DMS153 treated with DMSO at 0.1 percent for 48 hours (cell line): ENCODE measurements around the gene GIMAP6.
"Not testable (repeated sequence)": the region's sequence is repeated elsewhere in the genome, so short reads cannot be mapped to it uniquely, and the experiment has no call there.

ENCODE experiments used
- DNase-seq: peaks from one replicate; lab custom pipeline; 2025; ENCODE audit not compliant: unreplicated experiment; lab: John Stamatoyannopoulos, UW

Gene GIMAP6

DNA sequence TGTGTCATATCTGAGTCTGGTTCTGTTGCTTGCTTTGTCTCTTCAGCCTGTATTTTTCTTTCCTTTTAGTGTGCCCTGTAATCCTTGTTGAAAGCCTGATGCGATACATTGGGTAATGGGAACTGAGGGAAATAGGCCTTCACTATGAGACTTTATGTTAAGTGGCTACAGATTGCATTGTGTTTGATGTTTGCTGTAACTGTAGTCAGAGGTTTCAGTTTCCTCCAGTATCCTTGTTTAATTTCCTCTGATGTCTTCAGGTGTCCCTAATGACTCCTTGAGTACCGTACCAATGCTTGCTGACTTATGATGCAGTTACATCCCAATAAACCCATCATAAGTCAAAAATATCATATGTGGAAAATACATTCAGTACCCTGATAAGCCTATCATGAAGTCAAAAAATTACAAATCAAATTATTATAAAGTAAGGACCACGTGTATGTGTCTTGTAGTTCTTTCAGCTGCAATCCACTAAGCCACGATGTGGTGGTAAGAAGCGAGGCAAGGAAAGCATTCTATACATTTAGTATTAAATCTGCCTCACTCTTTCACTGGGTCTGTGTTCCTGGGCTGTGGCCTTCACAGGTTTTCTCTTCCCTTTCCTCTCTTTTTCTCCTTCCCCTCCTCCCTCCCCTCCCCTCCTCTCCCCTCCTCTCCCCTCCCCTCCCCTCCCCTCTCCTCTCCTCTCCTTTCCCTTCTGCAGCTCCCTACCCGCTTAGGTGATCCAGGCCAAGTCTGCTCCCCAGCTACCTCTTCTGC lies 13.3 kb upstream of the GIMAP6 start:
- no peak for DNase-seq

DNA sequence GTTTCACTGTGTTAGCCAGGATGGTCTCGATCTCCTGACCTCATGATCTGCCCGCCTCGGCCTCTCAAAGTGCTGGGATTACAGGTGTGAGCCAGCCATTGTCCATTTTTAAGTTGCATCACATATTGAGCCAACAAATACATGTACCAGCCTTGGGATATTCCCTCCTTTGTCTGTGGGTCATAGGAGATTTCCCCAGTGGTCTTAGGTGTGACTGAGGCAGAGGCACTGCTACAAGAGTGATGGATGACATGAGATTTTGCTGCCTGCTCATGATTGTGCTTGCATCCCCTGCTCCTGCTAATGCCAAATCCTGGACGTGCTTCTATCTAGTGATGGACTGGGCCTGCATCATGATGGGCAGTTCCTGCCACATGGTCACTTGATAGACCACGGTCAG lies 10.7 kb upstream of the GIMAP6 start:
- no peak for DNase-seq

DNA sequence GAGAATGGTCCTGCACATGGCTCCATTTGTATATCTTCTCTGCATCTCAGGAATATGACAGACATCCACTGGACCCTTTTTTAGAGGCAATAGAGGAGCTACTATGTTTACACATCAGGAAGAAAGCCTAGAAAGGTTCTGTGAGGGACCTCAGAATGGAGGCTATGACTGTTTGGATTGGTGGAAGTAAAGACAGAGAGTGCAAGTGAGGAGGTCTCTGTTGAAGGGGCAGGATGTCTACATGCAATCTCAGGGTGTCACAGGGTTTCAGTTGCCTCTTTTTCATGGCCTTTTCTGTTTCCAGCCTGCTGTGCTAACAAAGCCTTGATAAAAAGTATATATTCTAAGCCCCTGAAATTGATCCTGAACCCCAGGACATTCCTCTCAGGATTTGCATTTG lies 9.7 kb upstream of the GIMAP6 start:
- DNase-seq: no peak

DNA sequence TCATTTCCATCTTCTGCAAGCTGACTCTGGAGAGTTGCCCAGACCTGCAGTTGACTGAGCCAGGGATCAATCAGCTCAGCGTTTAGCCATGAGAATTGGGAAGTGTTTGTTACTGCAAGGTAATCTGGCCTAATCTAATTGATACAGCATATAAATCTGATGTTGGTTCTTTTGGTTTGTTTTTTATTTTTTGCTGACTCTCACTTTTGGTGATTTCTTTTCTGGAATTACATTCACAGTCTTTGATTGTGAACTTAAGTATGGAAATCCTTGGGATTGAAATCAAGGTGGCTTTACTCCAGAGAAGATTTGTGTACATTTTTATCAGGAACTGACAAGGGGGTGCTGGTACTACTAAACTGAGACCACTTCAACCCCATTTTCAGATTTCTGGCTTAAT lies 1.7 kb upstream of the GIMAP6 start:
- no peak for DNase-seq

DNA sequence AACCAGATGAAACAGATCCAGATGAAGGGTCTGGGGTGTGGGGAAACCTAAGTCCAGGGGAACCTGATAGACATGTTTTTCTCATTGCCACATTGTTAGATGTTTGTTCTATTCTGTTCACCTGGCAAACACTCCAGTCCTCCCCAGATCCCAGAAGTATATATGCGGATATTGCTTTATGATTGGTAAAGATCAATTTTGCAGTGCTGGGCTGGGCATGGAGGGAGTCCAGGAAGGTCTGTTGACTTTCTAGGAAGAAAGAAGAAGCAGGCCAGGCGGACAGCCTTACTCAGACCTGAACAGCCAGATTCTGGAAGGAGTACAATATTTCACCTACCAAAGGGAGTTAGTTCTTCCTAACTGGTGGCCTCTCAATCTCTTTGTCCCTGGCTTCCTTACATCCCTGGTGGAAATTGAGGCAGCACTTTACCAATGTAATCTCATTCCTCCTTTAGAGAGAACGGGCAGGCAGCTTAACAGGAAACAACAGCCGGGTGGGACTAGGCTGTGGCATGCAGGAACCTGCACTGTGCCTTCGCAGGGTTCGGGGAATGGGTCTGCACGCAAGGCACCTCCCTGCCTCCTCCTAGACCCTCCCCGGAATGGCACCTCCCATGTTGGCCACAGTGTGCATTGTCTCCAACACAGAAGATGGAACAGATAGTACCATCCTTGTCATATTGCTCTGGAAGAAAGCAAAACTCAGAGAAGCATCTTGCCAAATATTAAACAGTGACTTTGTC lies 930 bp downstream of the GIMAP6 start:
- no peak for DNase-seq

DNA sequence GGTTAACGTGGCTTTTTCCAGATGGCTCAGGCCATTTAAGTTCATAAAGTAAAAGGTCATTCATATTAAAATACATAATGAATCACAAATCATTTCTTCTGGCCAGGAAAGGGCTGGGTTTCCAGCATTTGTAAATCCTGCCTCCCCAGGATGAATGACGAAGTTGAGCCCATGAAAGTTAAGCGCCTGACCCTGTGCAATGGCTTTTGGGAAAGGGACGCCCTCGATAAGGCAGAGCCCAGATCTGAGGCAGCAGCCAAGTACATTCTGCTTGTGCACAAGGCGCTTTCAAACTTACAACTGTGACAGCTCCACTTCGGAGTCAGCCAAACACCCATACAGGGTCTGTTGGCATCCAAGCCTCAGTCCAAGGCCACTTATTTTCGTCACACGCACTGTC lies 2.8 kb downstream of the GIMAP6 start:
- DNase-seq: no peak

DNA sequence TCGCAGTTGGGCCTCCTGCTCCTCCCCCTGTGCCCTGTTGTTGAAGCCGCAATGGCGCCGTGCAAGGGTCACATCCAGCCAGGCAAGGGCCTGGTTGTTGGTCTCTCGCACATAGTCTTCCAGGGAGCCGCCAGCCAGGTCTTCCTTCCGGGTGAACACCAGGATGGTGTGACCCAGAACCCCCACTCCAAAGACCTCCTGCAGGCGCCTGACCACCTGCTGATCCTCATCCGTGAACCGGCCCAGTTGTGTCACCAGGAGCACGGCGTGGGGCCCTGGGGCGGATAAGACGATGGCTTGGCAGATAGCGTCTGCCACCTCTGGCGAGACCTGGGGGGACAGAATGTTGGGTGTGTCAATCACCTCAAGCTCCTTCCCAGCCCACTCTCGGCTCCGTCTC lies 4.2 kb downstream of the GIMAP6 start:
- DNase-seq: no peak

DNA sequence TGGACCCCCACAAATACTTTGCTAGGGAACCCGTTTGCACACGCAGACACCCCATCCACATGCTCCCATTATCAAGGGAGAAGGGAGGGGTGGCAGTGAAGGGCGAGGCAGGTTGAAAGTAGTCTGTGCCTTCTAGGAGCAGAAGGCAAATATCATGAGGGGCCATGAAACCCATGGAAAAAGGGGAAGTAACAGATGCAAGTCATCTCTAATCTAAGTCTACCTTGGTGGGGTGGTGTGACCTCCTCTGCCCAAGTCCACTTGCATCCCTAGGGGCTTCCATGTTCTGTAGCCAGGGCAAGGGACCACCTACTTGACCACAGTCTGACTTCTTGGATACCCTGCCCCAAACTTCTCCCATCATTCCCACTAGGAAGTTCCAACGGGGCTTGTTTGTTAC lies 5.5 kb downstream of the GIMAP6 start:
- DNase-seq: no peak

DNA sequence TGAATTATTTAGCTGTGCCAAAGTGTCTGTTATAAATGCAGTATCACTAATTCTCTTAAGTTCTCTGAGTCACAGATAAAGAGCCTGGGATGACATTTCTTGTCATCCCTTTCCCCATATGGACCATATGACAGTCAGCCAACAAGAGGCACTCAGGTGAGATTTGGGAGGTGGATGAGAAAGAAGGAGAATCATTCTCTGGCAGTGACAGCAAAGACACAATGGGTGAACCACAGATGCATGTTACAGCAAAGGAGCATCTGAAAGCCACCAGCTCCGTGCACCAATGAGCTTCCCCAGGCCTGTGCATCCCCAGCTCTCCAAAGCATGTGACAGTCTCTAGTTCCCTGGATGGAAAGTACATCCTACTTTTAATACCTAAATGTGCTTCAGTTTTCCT lies 10.8 kb downstream of the GIMAP6 start:
- DNase-seq: no peak

DNA sequence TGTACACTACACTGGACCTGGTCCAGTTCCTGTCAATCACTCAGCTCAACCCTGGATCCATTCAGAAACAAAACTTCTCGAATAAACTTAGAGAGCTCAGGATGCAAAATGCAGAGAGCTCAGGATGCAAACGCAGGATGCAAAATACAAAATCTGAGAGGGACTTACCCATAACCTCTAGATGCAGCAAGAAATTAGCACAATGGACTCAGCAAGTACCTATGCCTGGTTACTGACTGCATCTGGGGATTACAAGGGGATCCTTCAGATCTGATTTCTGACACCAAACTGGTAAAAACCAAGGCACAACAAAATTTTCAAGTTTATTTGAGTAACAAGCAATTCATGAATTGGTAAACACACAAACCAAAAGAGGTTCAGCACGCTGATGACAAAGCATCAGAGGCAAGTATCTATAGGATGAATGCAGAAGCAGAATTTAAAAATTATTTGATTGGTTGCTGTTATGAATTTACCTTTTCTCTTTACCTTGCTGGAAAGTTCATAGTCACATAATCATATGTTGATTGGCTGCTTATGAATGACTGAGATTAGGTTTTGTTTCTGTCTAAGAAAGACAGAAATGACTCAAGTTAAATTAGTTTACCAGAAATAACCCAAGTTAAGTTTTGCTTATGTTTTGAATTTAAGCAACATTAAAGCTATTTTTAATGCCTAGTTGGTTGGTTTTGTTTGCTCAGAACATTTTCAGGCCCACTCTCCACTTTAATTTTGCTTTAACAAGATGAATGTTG lies 11.4 kb downstream of the GIMAP6 start:
- no peak for DNase-seq

DNA sequence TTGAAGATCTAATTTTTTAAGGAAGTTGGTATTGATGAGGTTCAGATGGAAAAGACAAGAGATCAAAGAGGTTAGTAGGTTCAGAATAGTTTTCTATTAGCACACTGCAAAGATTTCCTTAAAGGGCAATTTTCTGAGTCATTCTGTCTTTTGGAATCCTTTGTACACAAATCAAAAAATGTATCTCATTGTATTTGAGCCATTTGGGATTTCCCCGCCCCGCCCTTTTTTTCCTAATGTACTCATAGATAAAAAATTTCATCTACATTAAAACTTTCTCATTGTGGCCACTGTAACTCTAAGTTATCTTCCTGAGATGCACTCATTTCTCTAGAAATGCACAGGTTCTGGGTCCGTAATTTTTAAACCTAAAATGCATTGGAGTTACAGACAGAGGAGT lies 12.1 kb downstream of the GIMAP6 start:
- DNase-seq: no peak

DNA sequence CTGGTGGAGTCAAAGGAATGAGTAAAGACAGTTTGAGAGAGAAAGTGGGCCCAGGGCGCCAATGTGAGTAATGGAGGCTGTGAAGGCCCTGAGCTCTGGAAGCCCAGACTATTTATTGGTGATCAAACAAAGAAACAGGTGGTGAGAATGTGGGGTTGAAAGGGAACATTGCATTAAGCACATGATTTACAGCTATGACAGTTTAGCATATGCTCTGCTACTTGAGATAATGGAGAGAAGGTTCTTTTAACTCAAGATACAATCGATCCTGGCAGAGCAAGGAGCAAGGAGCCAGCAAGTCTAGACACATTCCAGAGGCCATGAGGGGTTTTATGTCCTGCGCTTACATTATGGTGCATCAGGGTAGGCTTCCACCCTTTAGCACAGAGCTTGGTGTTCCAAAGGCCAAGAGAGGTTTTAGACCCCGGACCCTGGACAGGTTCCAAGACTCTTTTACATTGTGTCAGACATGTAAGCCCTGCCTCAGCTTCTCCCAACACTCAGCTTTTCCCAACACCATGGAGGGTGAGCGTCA lies 16.9 kb downstream of the GIMAP6 start:
- peak; percentile 29 for DNase-seq

DNA sequence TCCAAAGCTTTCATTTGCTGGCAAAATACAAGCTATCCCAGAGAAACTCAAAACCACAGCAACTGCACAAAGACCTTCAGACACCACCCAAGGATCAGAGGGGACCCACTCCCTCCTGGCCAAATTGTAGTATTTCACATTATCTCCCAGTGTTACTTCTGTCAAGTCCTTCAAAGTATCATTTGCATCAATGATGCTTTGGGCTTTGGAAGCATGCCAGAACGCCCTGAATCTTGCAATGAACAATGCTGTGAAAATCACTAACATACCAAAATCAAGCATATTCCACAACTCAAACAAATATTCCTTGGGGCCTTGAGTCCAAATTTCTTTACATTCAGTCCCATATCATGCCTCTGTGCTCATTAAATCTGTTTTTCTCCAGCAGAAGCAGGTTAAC lies 17.8 kb downstream of the GIMAP6 start:
- DNase-seq: not testable (repeated sequence)

DNA sequence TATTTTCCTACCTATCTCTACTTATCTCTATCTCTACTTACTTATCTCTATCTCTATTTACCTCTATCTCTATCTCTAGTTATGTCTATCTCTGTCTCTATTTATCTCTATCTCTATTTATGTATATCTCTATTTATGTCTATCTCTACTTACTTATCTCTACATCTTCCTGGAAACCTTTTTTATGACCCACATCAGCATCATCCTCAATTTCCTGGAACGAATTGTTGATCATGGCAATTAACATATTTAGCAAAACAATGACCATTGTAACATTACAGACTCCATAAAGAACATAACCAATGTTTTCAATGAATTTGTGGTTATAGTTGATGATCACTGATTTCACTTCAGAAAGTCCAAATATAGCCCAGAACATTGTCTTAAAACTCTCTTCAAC lies 18.3 kb downstream of the GIMAP6 start:
- DNase-seq: no peak

DNA sequence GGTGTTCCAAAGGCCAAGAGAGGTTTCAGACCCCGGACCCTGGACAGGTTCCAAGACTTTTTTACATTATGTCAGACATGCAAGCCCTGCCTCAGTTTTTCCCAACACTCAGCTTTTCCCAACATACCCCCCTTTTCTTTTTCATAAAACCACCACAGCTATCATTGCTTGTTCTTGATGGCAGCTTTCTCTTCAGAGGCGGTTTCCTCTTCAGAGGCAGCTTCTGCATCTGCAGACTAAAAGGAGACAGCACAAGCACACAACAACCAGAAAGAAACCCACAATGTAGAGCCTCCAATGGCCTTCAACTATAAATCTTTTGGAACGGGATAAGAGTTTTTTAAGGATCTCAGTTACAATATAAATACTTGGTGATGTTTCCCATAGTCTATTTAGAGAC lies 19.3 kb downstream of the GIMAP6 start:
- DNase-seq: no peak

DNA sequence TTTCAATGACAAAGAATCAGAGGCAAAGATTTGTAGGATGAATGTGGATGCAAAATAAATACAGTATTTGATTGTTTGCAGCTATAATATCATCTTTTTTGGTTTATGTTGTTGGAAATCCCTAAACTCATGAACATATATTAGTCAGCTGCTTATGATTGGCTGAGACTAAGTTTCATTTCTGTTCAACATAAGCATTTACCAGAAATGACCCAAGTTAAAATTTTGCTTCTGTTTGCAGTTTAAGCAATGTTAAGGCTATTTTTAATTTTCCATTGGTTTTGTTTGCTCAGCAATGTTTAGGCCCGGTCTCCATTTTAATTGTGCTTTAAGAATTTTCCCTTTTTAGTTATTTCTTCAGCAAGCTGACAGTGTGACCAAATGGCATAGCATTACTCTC lies 22.0 kb downstream of the GIMAP6 start:
- DNase-seq: no peak

DNA sequence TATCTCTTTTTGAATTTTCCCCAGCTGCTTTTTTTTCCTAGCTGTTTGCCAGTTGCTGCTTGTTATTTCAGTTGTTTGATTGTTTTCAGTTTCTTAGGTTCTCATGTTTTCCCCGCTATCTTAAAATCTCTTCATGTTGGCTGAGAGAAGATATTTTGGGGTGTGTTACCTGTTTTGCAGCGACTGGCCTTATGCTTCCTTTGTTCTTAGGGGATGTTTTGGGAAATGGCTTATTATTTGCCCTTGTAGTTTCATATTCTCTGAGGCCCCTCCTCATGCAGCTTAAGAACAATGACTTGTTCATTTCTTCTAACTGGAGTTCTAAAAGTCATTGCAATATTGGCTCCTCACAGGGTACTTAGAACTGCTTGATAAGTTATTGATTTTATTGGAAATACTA lies 28.6 kb downstream of the GIMAP6 start:
- DNase-seq: not testable (repeated sequence)

DNA sequence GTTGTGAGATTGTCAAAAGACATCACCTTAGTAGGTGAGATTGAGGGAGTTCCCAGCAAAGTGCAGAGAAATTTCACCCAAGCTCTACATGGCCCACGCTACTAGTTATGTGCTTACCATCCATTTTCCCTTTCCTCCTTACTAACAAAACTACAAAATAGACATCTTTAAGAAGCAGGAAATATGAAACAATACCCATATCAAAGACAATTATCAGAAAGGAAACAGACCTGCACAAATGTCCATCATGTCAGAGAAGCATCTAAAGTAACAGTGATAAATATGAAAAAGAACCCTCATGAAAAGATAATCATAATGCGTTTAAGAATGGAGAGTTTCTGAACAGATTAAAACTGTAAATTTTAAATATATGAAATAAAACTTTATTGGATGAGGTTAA lies 36.8 kb downstream of the GIMAP6 start:
- DNase-seq: no peak

DNA sequence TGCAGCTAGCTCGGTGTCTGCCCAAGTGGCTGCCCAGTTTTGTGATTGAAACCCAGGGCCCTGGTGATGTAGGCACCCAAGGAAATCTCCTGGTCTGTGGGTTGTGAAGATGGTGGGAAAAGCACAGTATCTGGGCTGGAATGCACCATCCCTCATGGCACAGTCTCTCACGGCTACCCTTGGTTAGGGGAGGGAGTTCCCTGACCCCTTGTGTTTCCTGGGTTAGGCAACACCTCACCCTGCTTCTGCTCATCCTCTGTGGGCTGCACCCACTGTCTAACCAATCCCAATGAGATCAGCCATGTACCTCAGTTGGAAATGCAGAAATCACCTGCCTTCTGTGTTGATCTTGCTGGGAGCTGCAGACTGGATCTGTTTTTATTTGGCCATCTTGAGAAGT lies 37.4 kb downstream of the GIMAP6 start:
- DNase-seq: no peak

DNA sequence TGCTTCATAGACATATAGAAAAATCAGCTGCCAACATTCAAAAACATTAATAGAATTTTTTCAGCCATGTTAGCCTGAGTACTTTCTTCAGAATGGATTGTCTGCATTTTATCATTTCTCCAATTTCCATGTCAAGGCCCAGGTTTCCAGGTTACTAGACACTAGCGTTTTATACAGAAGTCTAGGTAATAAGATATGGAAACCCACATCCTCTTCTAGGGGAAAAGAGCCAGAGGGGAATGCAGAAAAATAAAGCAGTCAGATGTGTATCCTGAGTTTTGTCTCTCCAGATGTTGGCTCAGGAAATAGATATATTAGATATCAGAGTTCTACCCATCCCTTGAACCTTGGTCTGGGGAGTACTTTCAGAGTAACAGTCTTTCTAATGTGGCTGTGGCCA lies 44.6 kb downstream of the GIMAP6 start:
- no peak for DNase-seq

DNA sequence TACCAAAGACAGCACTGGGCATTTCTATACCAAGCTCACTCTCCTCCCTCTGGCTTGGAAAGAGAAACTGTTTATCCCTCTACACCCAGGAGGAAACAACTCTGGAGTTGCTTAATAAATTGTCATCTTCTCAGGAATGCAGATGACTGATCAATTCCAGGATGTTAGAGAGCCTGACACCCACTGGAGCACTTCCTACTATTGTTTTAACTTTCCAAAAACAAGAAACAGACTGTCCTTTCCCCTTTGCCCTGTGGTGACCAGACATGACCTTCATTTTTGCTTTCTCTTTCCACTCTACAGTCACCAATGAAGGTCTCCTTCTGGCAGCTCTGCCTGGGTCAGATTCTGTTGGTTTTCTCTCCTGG lies 45.4 kb downstream of the GIMAP6 start:
- no peak for DNase-seq
